K562 (cell line): Measurements from ENCODE around the gene PTGIS. TPM values are rescaled to one million over a fixed set of nuclear protein-coding genes. Genes with fewer than 3 reads are reported as not detected.

Experiments
- ATAC-seq: fragments of 200-7000 bp; cut with Tn5 transposase; 3 replicates; pipeline ENCODE4 v1.9.1; 2020; ENCODE audit warnings: moderate library complexity
- BruUV-seq: library from RNA; stranded (reverse); fragments of 400-500 nt; replicated peaks from 2 replicates; lab custom pipeline; 2021; lab: Mats Ljungman, UMichigan
- CTCF ChIA-PET: fragments of 300-600 bp; formaldehyde crosslinking; extraction: SDS; loops from one replicate; lab custom pipeline; 2021; ENCODE audit warnings: low intra/inter-chr PET ratio; lab: Yijun Ruan, JAX
- POLR2A ChIA-PET: fragments of 300-600, 350-650 bp; sonication (Branson Sonifier 250); formaldehyde crosslinking; extraction: SDS; loops from one replicate; lab custom pipeline; 2021; ENCODE audit warnings: antibody characterized with exemption, inconsistent platforms; lab: Yijun Ruan, JAX
- DNase-seq, 4 experiments: peaks; one replicate each; pipeline versions ENCODE4 v3.0.0 to v3.0.0-alpha.2; 2011 to 2018; ENCODE audit warnings: low spot score in 3 of 4, mixed read lengths in 3 of 4; ENCODE audit errors: extremely low read depth in 1 of 4
- FAIRE-seq: peaks from 2 replicates; lab custom pipeline; 2011; peaks lifted over from hg19 to GRCh38; lab: Jason Lieb, UNC
- H2AFZ ChIP-seq: 2 replicates; pipeline ENCODE4 v1.6.0; 2011; ENCODE audit warnings: low read depth, low read length, control low read depth, inconsistent platforms
- H3K27ac ChIP-seq: fragments of 200-600 bp; 3 replicates; pipeline ENCODE4 v1.8.0; 2011; ENCODE audit warnings: low read depth, mild to moderate bottlenecking, control low read depth, inconsistent platforms, low read length, moderate library complexity, mixed read lengths; ENCODE audit errors: extremely low read depth
- H3K27me3 ChIP-seq, 2 experiments: fragments of 300-600 bp in 1 of 2; 2 replicates in 1 of 2; 3 replicates in 1 of 2; pipeline versions ENCODE4 v1.6.0 to v1.8.0; 2011; ENCODE audit warnings: inconsistent platforms in 2 of 2, low read length in 2 of 2, mild to moderate bottlenecking in 1 of 2, mixed read lengths in 1 of 2, moderate library complexity in 1 of 2; ENCODE audit not compliant: control insufficient read depth in 2 of 2, insufficient read depth in 2 of 2
- H3K36me3 ChIP-seq: fragments of 300-600 bp; 3 replicates; pipeline ENCODE4 v1.8.0; 2011; ENCODE audit warnings: mild to moderate bottlenecking, low read length, inconsistent platforms; ENCODE audit not compliant: control insufficient read depth, insufficient read depth
- H3K4me1 ChIP-seq, 2 experiments: fragments of 200-600 bp in 1 of 2; replicated peaks in 1 of 2; 2 replicates in 1 of 2; 3 replicates in 1 of 2; pipeline versions ENCODE4 v1.5.1 to v1.8.0; 2011; ENCODE audit warnings: inconsistent platforms in 2 of 2, low read length in 2 of 2, mild to moderate bottlenecking in 1 of 2, mixed read lengths in 1 of 2, moderate library complexity in 1 of 2; ENCODE audit not compliant: control insufficient read depth in 2 of 2, insufficient read depth in 2 of 2
- H3K4me2 ChIP-seq: 2 replicates; pipeline ENCODE4 v1.6.1; 2011; ENCODE audit warnings: low read length, control low read depth, inconsistent platforms, mixed read lengths; ENCODE audit not compliant: insufficient read depth
- H3K4me3 ChIP-seq: fragments of 200-600 bp; sonication (generic), shearing (Covaris generic); 2 replicates; pipeline ENCODE4 v1.5.1; 2016; ENCODE audit warnings: control low read depth, inconsistent platforms
- H3K79me2 ChIP-seq: fragments of 200-600 bp; 3 replicates; pipeline ENCODE4 v1.8.0; 2011; ENCODE audit warnings: low read length, inconsistent platforms; ENCODE audit not compliant: control insufficient read depth, insufficient read depth
- H3K9ac ChIP-seq, 2 experiments: 2 replicates each; pipeline versions ENCODE4 v1.6.0 to v1.6.1; 2011; ENCODE audit warnings: low read depth in 2 of 2, low read length in 2 of 2, control low read depth in 1 of 2, inconsistent platforms in 1 of 2, mild to moderate bottlenecking in 1 of 2, mixed read lengths in 1 of 2; ENCODE audit not compliant: insufficient read depth in 1 of 2
- H3K9me1 ChIP-seq: one replicate; pipeline ENCODE4 v1.6.0; 2011; ENCODE audit warnings: inconsistent platforms, mild to moderate bottlenecking, low read length, moderate library complexity; ENCODE audit not compliant: control insufficient read depth, insufficient read depth
- H3K9me3 ChIP-seq: replicated peaks from 2 replicates; pipeline ENCODE4 v1.5.1; 2011; ENCODE audit warnings: low read depth, low read length, inconsistent platforms; ENCODE audit not compliant: control insufficient read depth, insufficient read depth
- H4K20me1 ChIP-seq: replicated peaks from 2 replicates; pipeline ENCODE4 v1.6.1; 2011; ENCODE audit warnings: low read length, inconsistent platforms, mixed read lengths; ENCODE audit not compliant: control insufficient read depth, insufficient read depth
- CEBPB ChIP-seq: fragments of 450-650 bp; IDR thresholded peaks from 2 replicates; pipeline ENCODE4 v1.6.1; 2016; ENCODE audit warnings: missing genetic modification characterization, missing compliant biosample characterization
- CTBP1 ChIP-seq: fragments of 450-650 bp; IDR thresholded peaks from 2 replicates; pipeline ENCODE4 v1.6.1; 2016; ENCODE audit warnings: borderline replicate concordance
- NRF1 ChIP-seq, 2 experiments: fragments of 450-650 bp; IDR thresholded peaks in 1 of 2; conservative IDR thresholded peaks in 1 of 2; 2 replicates each; pipeline ENCODE4 v1.6.1; 2014; ENCODE audit warnings: mild to moderate bottlenecking in 2 of 2
- PTTG1 ChIP-seq: fragments of 450-650 bp; IDR thresholded peaks from 2 replicates; pipeline ENCODE4 v1.6.1; 2016; ENCODE audit warnings: low read depth, mild to moderate bottlenecking, missing genetic modification characterization, missing compliant biosample characterization
- WHSC1 ChIP-seq: IDR thresholded peaks from one replicate; pipeline ENCODE4 v1.6.1; 2012; ENCODE audit warnings: low read length, control low read depth, inconsistent platforms
- ZC3H4 ChIP-seq: sonication (generic); formaldehyde crosslinking; IDR thresholded peaks from 2 replicates; pipeline ENCODE4 v1.9.0; 2021; ENCODE audit warnings: missing genetic modification reagents, borderline replicate concordance
- ZNF764 ChIP-seq: fragments of 250-450 bp; sonication (Bioruptor Pico); IDR thresholded peaks from 2 replicates; pipeline ENCODE4 v1.4.0; 2020; ENCODE audit warnings: low read depth, mild to moderate bottlenecking, moderate library complexity
- ZNF830 ChIP-seq: fragments of 250-450 bp; sonication (Bioruptor Pico); IDR thresholded peaks from 2 replicates; pipeline ENCODE4 v1.5.0; 2021; ENCODE audit warnings: mild to moderate bottlenecking
- WGBS: fragments of 100-300 bp; shearing (Covaris generic); methylation state at CpG from one replicate; pipeline ENCODE4 v1.1.6; 2016; ENCODE audit warnings: low coverage, mixed read lengths; ENCODE audit not compliant: insufficient coverage; ENCODE audit errors: missing lambda C conversion rate; 5-methylcytosine and 5-hydroxymethylcytosine counted together
- in situ Hi-C: fragments of 300-500 bp; cut with MboI; formaldehyde crosslinking; loops from 4 replicates; pipeline ENCODE4 v1.15.0; 2018; ENCODE audit warnings: inconsistent platforms, mixed read lengths
- intact Hi-C: fragments of 100-400 bp; cut with micrococcal nuclease; formaldehyde crosslinking; loops from 2 replicates; pipeline ENCODE4 v1.14.2; 2022
- polyA plus RNA-seq, 8 experiments: library from polyadenylated mRNA; depleted of rRNA in 4 of 8; stranded (reverse) in 5 of 8; unstranded in 3 of 8; fragments of >200 nt; fragmentation: Nextera tagmentation in 2 of 8; fragmentation: Illumina TruSeq in 1 of 8; extraction: Ambion mirVana in 2 of 8; extraction: Trizol in 1 of 8; gene quantifications; 2 replicates each; pipeline versions ENCODE4 v1.2.1 to v1.2.3, GENCODE V29; 2011 to 2014; ENCODE audit warnings: inconsistent platforms in 1 of 8, missing spikeins in 1 of 8
- total RNA-seq, 7 experiments: library from RNA; depleted of rRNA in 6 of 7; stranded (reverse); fragments of >200 nt in 6 of 7; fragmentation: Illumina TruSeq in 2 of 7; extraction: Trizol in 2 of 7; gene quantifications; 2 replicates each; pipeline versions ENCODE4 v1.2.1 to v1.2.3, GENCODE V29; 2011 to 2021; ENCODE audit warnings: low replicate concordance in 1 of 7

Gene PTGIS
- total and polyA plus RNA-seq, 9 of the 15 experiments (the other 6 are each of a cell fraction or from before 2014, with no cell fraction given), result not detected

- 4% methylated on average over 21 of the region's 21 CpGs for WGBS
- H3K4me1 ChIP-seq, result peaks cover 0 to 4% of the 10 kb centered on the region in 2 experiments; a peak in 1 of 5 replicates
- no peak overlapping the region for H3K4me3 ChIP-seq
- no peak for ATAC-seq
- no peak overlapping the region for H3K4me2 ChIP-seq
- H2AFZ ChIP-seq, result no peak overlapping the region
- no peak for TF ChIP-seq CTBP1
- TF ChIP-seq CEBPB (tag), result no peak
- TF ChIP-seq NRF1 (conservative IDR thresholded peaks at IDR 0.05 in 1 of 2, IDR thresholded peaks at IDR 0.05 in 1 of 2), result no peak
- no peak for TF ChIP-seq ZNF764 (CRISPR knock-in tag)
- no peak for TF ChIP-seq ZC3H4 (CRISPR knock-in tag)
- TF ChIP-seq ZNF830 (CRISPR knock-in tag), result no peak
- TF ChIP-seq PTTG1 (tag), result no peak
- no peak for TF ChIP-seq WHSC1
- TF ChIP-seq, all 486 proteins: peak for 0
- H3K9ac ChIP-seq, result no peak overlapping the region
- 0 out of 2 replicates have a peak, but pooled peaks cover 1% of the 10 kb centered on the region for H3K9me3 ChIP-seq
- intact Hi-C loops, result loop anchor here (5.0 kb wide), 1 partner anchor 353 kb away; no protein-coding TSS in a partner anchor
- BruUV-seq, result no TSS peak
- H3K27ac ChIP-seq, result no peak overlapping the region
- DNase-seq (no peak), FAIRE-seq (no peak)
- in situ Hi-C loops, result loop anchor here (5.0 to 10.0 kb wide), 2 partner anchors 65 to 207 kb away; no protein-coding TSS in a partner anchor
- ChIA-PET POLR2A (interaction anchor here (0.6 to 0.9 kb wide), 4 partner anchors 17 to 320 kb away, joined by 3 to 4 read pairs (median 4); no protein-coding TSS in a partner anchor), CTCF (interaction anchor here (1.1 to 4.6 kb wide), 2 partner anchors 71 to 205 kb away, joined by 3 to 50 read pairs; no protein-coding TSS in a partner anchor)
- no peaks in the 10 kb centered on the region for H3K79me2 ChIP-seq
- H3K27me3 ChIP-seq, result peaks cover 2 to 22% of the 10 kb centered on the region in 2 experiments; a peak in 2 of 5 replicates
- no peaks in the 10 kb centered on the region for H3K36me3 ChIP-seq
- H4K20me1 ChIP-seq, result no peaks in the 10 kb centered on the region; the same call in 1 of the 2 replicates
- H3K9me1 ChIP-seq, result no peaks in the 10 kb centered on the region
These were observed 28.3 kb downstream of the PTGIS start for GRCh38 chr20:49539481-49540231.
